Mammary epithelial cell (primary cell): Measurements from ENCODE around the gene HSPH1.

Source experiments
- CTCF ChIP-seq, 2 donors: IDR thresholded peaks in 1 of 2; conservative IDR thresholded peaks in 1 of 2; 2 replicates each; pipeline ENCODE4 v1.5.1; 2011 to 2012; ENCODE audit warnings: inconsistent platforms in 2 of 2, low read length in 2 of 2, mild to moderate bottlenecking in 2 of 2, control low read depth in 1 of 2, low read depth in 1 of 2; ENCODE audit not compliant: insufficient read depth in 1 of 2; ENCODE audit errors: extremely low read depth in 1 of 2
- EZH2 ChIP-seq: IDR thresholded peaks from 2 replicates; pipeline ENCODE4 v1.6.1; 2012; ENCODE audit warnings: low read length, inconsistent platforms, borderline replicate concordance

- TF ChIP-seq CTCF (conservative IDR thresholded peaks at IDR 0.05 in 1 of 2, IDR thresholded peaks at IDR 0.05 in 1 of 2; ENCODE audit: extremely low read depth in 1 of 2, insufficient read depth in 1 of 2, low read depth in 1 of 2, low read length in 2 of 2): no peak
- TF ChIP-seq EZH2: no peak
Observed at GRCh38 chr13:31168166-31168565, 6.5 kb upstream of the HSPH1 start.
